Measurements from ENCODE around the gene RIMBP2.

The RIMBP2 gene

DNA sequence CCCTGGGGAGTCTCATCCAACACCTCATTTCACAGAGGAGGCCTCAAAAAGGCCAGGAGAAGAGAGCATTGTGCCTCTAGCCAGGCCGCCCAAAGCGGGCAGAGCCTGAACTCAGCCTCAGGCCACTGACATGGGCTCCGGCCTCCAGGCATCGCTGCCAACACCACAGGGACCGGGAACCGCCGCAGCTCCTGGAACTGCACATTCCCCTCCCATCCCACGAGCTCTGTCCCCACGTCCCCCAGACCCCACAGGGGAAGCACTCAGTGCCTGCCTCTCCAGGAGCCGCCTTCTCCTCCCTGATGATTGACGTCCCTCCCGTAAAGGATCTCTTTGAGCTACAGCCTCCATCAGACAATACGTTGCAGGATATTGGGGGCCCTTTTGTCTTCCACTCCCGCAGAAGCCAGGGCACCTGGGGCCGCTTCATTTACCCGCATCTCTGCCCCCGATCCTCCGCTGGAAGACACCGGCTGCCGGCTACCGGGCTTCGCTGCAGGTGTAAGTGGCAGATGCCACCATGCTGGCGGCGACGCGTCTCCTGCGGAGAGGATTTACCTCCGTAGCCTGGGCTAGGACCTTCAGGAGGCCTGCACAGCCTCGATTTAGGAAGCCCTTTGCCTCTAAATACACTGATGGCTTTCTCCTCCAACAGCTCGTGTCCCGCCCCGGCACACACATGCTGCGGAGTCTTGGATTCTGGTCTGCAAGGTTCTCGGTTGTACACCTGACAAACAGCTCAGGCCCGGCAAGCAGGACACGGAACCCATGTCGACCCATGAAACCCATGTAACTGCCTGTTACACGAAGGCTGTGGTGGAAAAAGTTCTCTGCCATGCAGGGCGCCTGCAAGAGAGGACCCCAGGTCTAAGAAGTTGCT lies 104.8 kb downstream of the RIMBP2 start:
- H3K4me1 Mint-ChIP-seq (ENCODE audit: low read depth) = no peaks in the 10 kb centered on the region
- no peaks in the 10 kb centered on the region for H3K9me3 Mint-ChIP-seq (ENCODE audit: low read depth)
- H3K36me3 Mint-ChIP-seq = no peaks in the 10 kb centered on the region
- no peak overlapping the region for H3K27ac Mint-ChIP-seq
- no peak overlapping the region for H3K4me3 Mint-ChIP-seq
- no peaks in the 10 kb centered on the region for H3K27me3 Mint-ChIP-seq

DNA sequence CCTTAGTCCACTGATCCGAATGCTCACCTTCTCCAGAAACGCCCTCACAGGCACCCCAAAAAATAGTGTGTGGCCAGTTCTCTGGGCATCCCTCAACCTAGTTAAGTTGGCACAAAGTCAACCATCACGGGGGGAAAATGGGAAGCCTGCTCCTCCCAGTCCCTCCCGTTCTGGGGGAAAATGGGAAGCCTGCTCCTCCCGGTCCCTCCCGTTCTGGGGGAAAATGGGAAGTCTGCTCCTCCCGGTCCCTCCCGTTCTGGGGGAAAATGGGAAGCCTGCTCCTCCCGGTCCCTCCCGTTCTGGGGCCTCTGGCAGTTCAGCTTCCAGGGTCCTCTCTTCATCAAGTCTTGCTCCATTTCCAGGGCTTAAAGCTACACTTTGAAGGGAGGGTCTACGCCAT lies 106.1 kb downstream of the RIMBP2 start:
- Mint-ChIP-seq H3K36me3 (no peaks in the 10 kb centered on the region), H3K4me1 (ENCODE audit: low read depth) (no peaks in the 10 kb centered on the region), H3K27ac (no peak overlapping the region), H3K4me3 (no peak overlapping the region), H3K27me3 (no peaks in the 10 kb centered on the region), H3K9me3 (ENCODE audit: low read depth) (no peaks in the 10 kb centered on the region)

- H3K9me3 Mint-ChIP-seq (ENCODE audit: low read depth) = no peaks in the 10 kb centered on the region
- H3K27ac Mint-ChIP-seq = no peak overlapping the region
- H3K27me3 Mint-ChIP-seq = no peaks in the 10 kb centered on the region
- no peaks in the 10 kb centered on the region for H3K36me3 Mint-ChIP-seq
- no peaks in the 10 kb centered on the region for H3K4me1 Mint-ChIP-seq (ENCODE audit: low read depth)
- H3K4me3 Mint-ChIP-seq = no peak overlapping the region
These were observed 107.3 kb downstream of the RIMBP2 start for GRCh38 chr12:130608831-130609230.

DNA sequence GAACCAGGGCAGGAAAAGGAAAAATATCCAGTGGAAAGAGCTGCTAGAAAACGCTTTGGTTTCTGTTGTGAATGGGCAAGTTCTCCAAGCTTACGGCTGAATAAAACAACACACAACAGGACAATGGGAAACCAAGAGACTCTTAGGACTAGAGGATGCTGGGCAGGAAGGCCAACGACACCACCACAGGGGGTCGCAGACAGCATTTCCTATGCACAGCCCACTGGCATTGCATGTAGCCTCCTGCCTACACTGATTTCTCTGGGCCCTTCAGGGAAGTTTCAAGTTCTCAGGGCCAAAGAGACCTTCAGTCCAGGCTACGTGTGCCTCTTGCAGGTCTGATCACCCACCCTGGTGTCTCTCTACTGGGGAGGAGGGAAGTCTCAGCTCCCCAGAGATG lies 108.0 kb downstream of the RIMBP2 start:
- no peaks in the 10 kb centered on the region for H3K4me1 Mint-ChIP-seq (ENCODE audit: low read depth)
- no peaks in the 10 kb centered on the region for H3K36me3 Mint-ChIP-seq
- no peak overlapping the region for H3K27ac Mint-ChIP-seq
- H3K27me3 Mint-ChIP-seq = no peaks in the 10 kb centered on the region
- H3K4me3 Mint-ChIP-seq = no peak overlapping the region
- no peaks in the 10 kb centered on the region for H3K9me3 Mint-ChIP-seq (ENCODE audit: low read depth)

DNA sequence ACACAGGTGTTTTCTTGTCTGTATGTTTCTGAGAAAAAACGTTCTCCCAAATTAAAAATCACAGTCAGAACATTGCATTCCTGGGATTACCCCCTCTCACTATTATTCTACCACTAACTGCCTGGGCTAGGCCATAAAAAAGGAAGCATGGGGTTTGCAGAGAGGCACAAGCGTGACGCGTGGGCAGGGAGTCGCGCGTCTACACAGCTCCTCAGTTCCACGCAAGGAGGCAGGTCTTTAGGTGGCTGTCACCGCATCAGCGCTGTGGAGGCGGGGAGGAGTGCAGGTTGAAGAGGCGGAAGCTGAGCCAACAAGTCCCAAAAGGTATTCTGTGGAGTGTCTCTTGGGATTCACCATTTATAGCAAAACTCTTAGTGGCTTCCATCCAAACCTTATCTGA lies 109.9 kb downstream of the RIMBP2 start:
- Mint-ChIP-seq H3K4me3 (no peak overlapping the region), H3K36me3 (no peaks in the 10 kb centered on the region), H3K27me3 (no peaks in the 10 kb centered on the region), H3K9me3 (ENCODE audit: low read depth) (no peaks in the 10 kb centered on the region), H3K4me1 (ENCODE audit: low read depth) (no peaks in the 10 kb centered on the region), H3K27ac (no peak overlapping the region)

GRCh38 chr12:130603396-130603965 lies 112.6 kb downstream of the RIMBP2 start:
- no peaks in the 10 kb centered on the region for H3K4me1 Mint-ChIP-seq (ENCODE audit: low read depth)
- H3K36me3 Mint-ChIP-seq = no peaks in the 10 kb centered on the region
- H3K27ac Mint-ChIP-seq = no peak overlapping the region
- H3K9me3 Mint-ChIP-seq (ENCODE audit: low read depth) = no peaks in the 10 kb centered on the region
- H3K27me3 Mint-ChIP-seq = peaks cover 2% of the 10 kb centered on the region
- no peak overlapping the region for H3K4me3 Mint-ChIP-seq

- peaks cover 2% of the 10 kb centered on the region for H3K27me3 Mint-ChIP-seq
- H3K36me3 Mint-ChIP-seq = no peaks in the 10 kb centered on the region
- H3K27ac Mint-ChIP-seq = no peak overlapping the region
- H3K4me1 Mint-ChIP-seq (ENCODE audit: low read depth) = no peaks in the 10 kb centered on the region
- no peak overlapping the region for H3K4me3 Mint-ChIP-seq
- H3K9me3 Mint-ChIP-seq (ENCODE audit: low read depth) = peaks cover 9% of the 10 kb centered on the region
These were observed 113.8 kb downstream of the RIMBP2 start for GRCh38 chr12:130602251-130602650.

GRCh38 chr12:130601327-130601726 lies 114.8 kb downstream of the RIMBP2 start:
- peaks cover 12% of the 10 kb centered on the region for H3K9me3 Mint-ChIP-seq (ENCODE audit: low read depth)
- H3K27ac Mint-ChIP-seq = no peak overlapping the region
- no peak overlapping the region for H3K4me3 Mint-ChIP-seq
- H3K36me3 Mint-ChIP-seq = no peaks in the 10 kb centered on the region
- H3K27me3 Mint-ChIP-seq = peaks cover 2% of the 10 kb centered on the region
- no peaks in the 10 kb centered on the region for H3K4me1 Mint-ChIP-seq (ENCODE audit: low read depth)

DNA sequence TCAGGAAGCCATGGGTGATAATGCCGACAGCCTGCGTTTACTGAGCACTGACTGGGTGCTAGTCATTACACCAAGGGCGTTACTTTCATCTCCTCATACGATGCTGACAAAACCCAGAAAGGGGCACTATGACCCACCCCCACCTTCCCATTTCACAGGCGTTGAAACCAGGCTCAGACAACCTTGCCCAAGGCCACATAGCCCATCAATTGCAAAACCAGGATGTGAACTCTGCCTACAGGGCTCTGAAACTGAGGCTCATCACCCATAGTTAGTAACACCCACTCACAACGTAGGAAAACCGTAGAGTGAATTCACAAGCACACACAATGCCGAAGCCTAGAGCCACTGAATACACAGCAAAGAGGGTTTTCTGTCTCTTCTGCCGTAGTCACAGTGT lies 119.9 kb downstream of the RIMBP2 start:
- no peak overlapping the region for H3K27ac Mint-ChIP-seq
- no peak overlapping the region for H3K4me3 Mint-ChIP-seq
- no peaks in the 10 kb centered on the region for H3K4me1 Mint-ChIP-seq (ENCODE audit: low read depth)
- peaks cover 12% of the 10 kb centered on the region for H3K9me3 Mint-ChIP-seq (ENCODE audit: low read depth)
- peaks cover 9% of the 10 kb centered on the region for H3K27me3 Mint-ChIP-seq
- H3K36me3 Mint-ChIP-seq = no peaks in the 10 kb centered on the region

DNA sequence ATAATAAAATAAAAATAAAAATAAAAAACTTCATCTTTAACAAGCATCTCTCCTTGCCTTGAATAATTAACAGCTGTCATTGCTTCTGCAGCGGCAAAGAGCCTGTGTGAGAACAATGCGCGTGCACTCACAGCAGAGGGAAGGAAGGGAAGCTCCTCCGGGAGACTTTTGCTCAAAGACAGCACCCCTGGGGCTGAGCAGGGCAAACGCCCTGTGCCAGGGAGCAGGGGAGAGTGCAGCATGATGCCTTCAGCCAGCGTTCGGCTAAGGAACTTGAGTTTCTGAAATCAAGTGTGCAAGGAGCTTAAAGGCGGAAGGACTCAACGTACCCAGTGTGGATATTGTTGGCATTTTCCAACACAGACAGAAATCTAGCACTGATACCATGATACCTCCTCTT lies 120.5 kb downstream of the RIMBP2 start:
- Mint-ChIP-seq H3K27ac (no peak overlapping the region), H3K4me1 (ENCODE audit: low read depth) (no peaks in the 10 kb centered on the region), H3K36me3 (no peaks in the 10 kb centered on the region), H3K9me3 (ENCODE audit: low read depth) (peaks cover 12% of the 10 kb centered on the region), H3K27me3 (peaks cover 7% of the 10 kb centered on the region), H3K4me3 (no peak overlapping the region)

- Mint-ChIP-seq H3K4me1 (ENCODE audit: low read depth) (no peaks in the 10 kb centered on the region), H3K36me3 (no peaks in the 10 kb centered on the region), H3K9me3 (ENCODE audit: low read depth) (peaks cover 11% of the 10 kb centered on the region), H3K27me3 (peaks cover 11% of the 10 kb centered on the region), H3K27ac (no peak overlapping the region), H3K4me3 (no peak overlapping the region)
These were observed 123.0 kb downstream of the RIMBP2 start for GRCh38 chr12:130593056-130593455.

DNA sequence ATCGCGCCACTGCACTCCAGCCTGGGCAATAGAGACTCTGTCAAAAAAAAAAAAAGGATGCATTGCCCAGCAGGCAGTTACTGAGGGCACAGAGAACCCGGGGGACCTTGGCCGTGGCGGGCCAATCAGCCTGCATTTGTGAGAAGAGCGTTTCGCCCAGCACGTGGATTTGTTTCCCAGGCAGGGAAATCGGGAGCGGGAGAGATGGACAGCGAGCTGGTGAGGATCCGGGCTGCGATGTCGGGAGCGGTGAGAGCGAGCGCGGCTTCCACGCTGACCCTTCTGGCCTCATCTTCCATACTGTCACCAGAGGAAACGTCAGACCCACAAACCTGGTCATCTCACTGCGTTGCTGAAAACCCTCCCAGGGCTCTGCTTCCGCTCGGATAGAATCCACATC lies 123.5 kb downstream of the RIMBP2 start:
- Mint-ChIP-seq H3K27me3 (peaks cover 14% of the 10 kb centered on the region), H3K36me3 (no peaks in the 10 kb centered on the region), H3K27ac (no peak overlapping the region), H3K4me1 (ENCODE audit: low read depth) (no peaks in the 10 kb centered on the region), H3K9me3 (ENCODE audit: low read depth) (peaks cover 7% of the 10 kb centered on the region), H3K4me3 (no peak overlapping the region)

- Mint-ChIP-seq H3K27me3 (peaks cover 14% of the 10 kb centered on the region), H3K27ac (no peak overlapping the region), H3K9me3 (ENCODE audit: low read depth) (peaks cover 3% of the 10 kb centered on the region), H3K4me3 (no peak overlapping the region), H3K4me1 (ENCODE audit: low read depth) (no peaks in the 10 kb centered on the region), H3K36me3 (no peaks in the 10 kb centered on the region)
These were observed 124.4 kb downstream of the RIMBP2 start for GRCh38 chr12:130591736-130592135.

DNA sequence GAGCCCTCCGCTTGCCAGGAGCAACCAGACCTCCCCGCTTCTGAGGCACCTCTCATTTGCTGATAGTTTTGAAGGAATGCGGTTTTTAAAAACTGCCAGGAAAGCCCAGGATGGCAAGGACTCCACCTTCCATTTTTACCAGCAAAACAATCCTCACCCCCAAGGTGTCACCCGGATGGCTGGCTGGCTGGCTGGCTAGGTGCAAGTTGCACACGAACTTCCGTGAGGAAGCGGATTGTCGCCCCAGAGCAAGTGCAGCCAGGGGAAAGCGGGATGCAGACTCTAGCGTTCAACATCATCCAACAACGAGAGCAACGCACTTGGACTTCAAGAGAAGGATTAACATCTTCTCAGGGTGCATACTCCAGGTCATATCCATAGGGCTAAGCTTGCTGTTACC lies 125.4 kb downstream of the RIMBP2 start:
- no peaks in the 10 kb centered on the region for H3K4me1 Mint-ChIP-seq (ENCODE audit: low read depth)
- no peak overlapping the region for H3K27ac Mint-ChIP-seq
- H3K36me3 Mint-ChIP-seq = no peaks in the 10 kb centered on the region
- no peaks in the 10 kb centered on the region for H3K9me3 Mint-ChIP-seq (ENCODE audit: low read depth)
- H3K4me3 Mint-ChIP-seq = no peak overlapping the region
- H3K27me3 Mint-ChIP-seq = peaks cover 14% of the 10 kb centered on the region

DNA sequence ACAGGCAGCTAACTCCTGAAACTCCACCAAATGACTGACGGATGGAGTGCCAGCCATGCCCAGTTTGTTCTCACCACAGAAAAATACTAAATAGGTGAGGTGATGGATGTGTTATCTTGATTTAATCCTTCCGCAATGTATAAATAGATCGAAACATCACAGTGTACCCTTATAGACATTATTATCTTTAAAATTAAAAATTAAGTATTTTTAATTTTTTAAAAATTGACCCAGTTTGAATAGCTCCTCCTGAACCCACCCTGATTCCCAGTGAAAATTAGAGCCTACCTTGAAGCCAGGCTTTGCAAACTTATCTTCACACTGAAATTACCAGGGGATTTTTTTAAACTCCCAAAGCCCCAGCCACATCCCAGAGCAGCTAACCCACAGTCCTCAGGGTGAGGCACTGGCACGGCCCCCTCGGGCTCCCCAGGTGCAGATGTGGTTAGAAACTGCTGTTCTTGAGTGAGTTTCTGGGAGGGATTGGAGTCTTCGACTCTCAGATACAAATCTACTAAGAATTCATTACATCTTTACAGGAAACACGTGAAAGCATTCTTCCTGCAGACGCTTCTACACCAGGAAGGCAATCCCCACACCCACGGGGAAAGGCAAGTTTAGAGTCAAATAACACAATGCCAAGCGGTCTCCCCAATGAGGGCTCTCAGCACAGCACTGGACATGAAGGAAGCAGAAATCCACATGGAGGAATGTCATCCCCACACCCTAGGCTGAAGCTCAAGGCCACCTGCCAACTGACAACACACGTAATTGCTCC lies 126.4 kb downstream of the RIMBP2 start:
- Mint-ChIP-seq H3K4me3 (no peak overlapping the region), H3K27ac (no peak overlapping the region), H3K36me3 (no peaks in the 10 kb centered on the region), H3K9me3 (ENCODE audit: low read depth) (no peaks in the 10 kb centered on the region), H3K27me3 (peaks cover 14% of the 10 kb centered on the region), H3K4me1 (ENCODE audit: low read depth) (no peaks in the 10 kb centered on the region)

All from activated naive CD8-positive, alpha-beta T cell (primary cell).